Ovary (tissue), 3 donors: ENCODE data around the gene ADAMTS8.

Experiments used
- EP300 ChIP-seq: sonication (generic); formaldehyde crosslinking; IDR thresholded peaks from one replicate; pipeline ENCODE4 v1.6.1; 2017; ENCODE audit warnings: antibody characterized with exemption
- POLR2A ChIP-seq: fragments of 450-650 bp; IDR thresholded peaks from one replicate; pipeline ENCODE4 v1.6.1; 2017; ENCODE audit warnings: antibody characterized with exemption, mild to moderate bottlenecking, moderate library complexity
- TF ChIP-seq, protein P1 (sequence below), 3 donors: fragments of 450-650 bp in 2 of 3; fragments of 200-600 bp in 1 of 3; IDR thresholded peaks; one replicate each; pipeline versions ENCODE4 v1.5.1 to v1.8.0; 2016 to 2022; ENCODE audit warnings: antibody characterized with exemption in 3 of 3, mild to moderate bottlenecking in 1 of 3
- donor health status: DM: no; HTN: no; CAD: no.

DNA sequence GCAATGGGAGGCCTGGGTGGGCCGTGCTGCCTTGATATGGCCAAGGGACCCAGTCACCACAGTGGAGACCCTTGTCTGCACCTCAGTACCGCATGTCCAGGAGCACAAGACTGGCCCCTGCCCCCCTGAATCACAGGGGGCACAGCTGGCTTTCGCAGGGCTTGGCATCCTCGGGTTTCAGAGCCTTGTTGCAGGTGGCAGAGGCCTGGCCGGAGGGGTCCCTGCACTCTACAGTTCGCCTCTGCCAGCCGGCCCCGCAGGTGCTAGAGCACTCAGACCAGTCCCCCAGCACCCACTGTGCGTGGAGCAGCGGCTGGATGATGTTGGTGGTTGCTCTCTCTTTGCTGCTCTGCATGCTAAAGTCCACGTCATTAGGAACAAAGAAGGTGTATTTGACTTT, 23.0 kb downstream of the ADAMTS8 start:
- no peak for TF ChIP-seq POLR2A
- TF ChIP-seq, protein P1, sequence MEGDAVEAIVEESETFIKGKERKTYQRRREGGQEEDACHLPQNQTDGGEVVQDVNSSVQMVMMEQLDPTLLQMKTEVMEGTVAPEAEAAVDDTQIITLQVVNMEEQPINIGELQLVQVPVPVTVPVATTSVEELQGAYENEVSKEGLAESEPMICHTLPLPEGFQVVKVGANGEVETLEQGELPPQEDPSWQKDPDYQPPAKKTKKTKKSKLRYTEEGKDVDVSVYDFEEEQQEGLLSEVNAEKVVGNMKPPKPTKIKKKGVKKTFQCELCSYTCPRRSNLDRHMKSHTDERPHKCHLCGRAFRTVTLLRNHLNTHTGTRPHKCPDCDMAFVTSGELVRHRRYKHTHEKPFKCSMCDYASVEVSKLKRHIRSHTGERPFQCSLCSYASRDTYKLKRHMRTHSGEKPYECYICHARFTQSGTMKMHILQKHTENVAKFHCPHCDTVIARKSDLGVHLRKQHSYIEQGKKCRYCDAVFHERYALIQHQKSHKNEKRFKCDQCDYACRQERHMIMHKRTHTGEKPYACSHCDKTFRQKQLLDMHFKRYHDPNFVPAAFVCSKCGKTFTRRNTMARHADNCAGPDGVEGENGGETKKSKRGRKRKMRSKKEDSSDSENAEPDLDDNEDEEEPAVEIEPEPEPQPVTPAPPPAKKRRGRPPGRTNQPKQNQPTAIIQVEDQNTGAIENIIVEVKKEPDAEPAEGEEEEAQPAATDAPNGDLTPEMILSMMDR (IDR thresholded peaks at IDR 0.05): no peak
- TF ChIP-seq EP300: no peak
